Measurements from ENCODE around the gene DOK5.

The DOK5 gene

DNA sequence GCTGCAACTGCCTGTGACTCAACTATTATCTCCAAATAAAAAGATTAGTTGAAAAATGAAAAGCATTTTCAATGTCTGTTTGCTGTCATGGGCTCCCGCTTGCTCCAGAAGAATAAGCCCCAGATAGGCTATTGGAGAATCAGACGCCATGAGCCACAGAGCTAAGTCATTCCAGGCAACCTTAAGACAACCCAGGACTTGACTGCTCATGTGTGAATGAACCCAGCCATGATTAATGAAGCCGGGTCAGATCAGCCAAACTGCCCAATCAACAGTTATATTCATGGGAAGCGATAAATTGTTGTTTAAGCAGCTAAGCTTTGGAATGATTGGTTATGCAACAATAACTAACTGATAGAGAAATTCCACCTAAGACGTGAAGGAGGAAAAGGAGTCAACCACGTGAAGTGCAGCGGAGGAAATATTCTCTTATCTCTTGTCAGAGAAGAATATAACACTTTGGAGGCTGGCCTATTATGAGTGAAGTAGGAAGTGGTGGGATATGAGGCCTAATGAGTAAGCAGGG is 64.2 kb downstream of the DOK5 start:
- H3K9ac ChIP-seq: no peak overlapping the region
- H3K36me3 ChIP-seq: no peaks in the 10 kb centered on the region
- H3K4me2 ChIP-seq: no peak overlapping the region
- H3K27ac ChIP-seq: no peak overlapping the region
- H3K4me3 ChIP-seq: no peak overlapping the region
- H3K9me3 ChIP-seq (replicated peaks in 1 of 11): peaks cover 18 to 48% (median 37%) of the 10 kb centered on the region in 11 experiments
- peaks cover 7 to 23% (median 16%) of the 10 kb centered on the region in 10 experiments for H3K4me1 ChIP-seq
- H4K20me1 ChIP-seq: no peaks in the 10 kb centered on the region
- no peak for TF ChIP-seq Cebpa-rat (IDR thresholded peaks at IDR 0.05)
- no peaks in the 10 kb centered on the region for H3K27me3 ChIP-seq

DNA sequence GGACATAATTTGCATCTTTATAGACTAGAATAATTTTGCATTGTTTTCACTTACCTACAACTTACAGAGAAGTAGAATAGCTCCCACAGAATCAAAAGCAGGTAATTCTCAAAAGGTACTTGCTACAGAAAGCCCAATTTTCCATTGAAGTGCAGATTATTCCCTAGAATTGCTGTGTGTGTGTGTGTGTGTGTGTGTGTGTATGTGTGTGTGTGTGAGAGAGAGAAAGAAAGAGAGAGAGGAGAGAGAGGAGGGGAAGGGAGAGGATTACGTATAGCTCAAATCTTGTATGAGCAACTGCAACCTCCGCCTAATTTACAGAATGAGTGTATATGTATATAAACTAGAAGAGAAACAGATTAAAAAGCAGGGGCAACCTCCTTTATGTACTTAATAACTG is 68.0 kb downstream of the DOK5 start:
- H3K27me3 ChIP-seq: no peaks in the 10 kb centered on the region
- no peak overlapping the region for H3K4me3 ChIP-seq
- no peaks in the 10 kb centered on the region for H4K20me1 ChIP-seq
- H3K36me3 ChIP-seq: no peaks in the 10 kb centered on the region
- H3K9ac ChIP-seq: no peak overlapping the region
- no peaks in the 10 kb centered on the region for H3K4me1 ChIP-seq
- H3K4me2 ChIP-seq: no peak overlapping the region
- H3K9me3 ChIP-seq (replicated peaks in 1 of 11): peaks cover 15 to 39% (median 28%) of the 10 kb centered on the region in 11 experiments
- TF ChIP-seq Cebpa-rat (IDR thresholded peaks at IDR 0.05): no peak
- H3K27ac ChIP-seq: no peak overlapping the region

DNA sequence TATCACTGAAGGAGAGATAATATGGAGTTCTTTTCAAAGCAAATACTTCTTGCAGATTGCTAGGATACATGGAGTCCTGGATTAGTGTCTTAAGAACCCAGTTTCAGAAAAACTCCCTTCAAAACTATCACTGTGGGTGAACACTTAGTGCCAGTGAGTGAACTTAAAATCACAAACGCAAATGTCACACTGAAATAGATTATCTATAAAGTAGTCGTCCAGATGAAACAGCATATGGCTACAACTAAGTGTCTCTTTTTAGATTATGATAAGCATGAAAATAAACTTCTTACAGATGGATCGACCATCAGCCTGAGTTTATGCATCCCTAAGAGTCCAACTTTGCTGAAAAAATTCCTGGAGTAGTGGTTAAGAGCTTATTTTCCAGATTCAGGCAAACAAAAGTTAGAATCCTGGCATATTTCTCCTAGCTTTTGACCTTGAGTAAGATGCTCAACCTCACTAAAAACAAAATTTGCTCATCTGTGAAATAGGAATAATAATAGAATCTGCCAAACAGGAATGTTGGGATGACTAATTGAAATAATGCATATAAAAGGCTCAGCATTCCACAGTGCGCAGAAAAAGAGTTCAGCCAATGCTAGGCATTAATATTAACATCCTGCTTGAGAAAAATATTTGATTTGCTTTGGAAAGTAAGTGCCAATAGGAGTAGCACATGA is 70.4 kb downstream of the DOK5 start:
- Histone ChIP-seq H3K9me3 (replicated peaks in 1 of 11) (peaks cover 8 to 21% (median 13%) of the 10 kb centered on the region in 11 experiments; a peak in 19 of 22 replicates), H3K4me2 (no peak overlapping the region), H3K27ac (no peak overlapping the region), H3K27me3 (no peaks in the 10 kb centered on the region), H3K36me3 (no peaks in the 10 kb centered on the region), H3K4me1 (no peaks in the 10 kb centered on the region), H3K4me3 (no peak overlapping the region), H3K9ac (no peak overlapping the region), H4K20me1 (no peaks in the 10 kb centered on the region)
- TF ChIP-seq Cebpa-rat (IDR thresholded peaks at IDR 0.05): no peak

DNA sequence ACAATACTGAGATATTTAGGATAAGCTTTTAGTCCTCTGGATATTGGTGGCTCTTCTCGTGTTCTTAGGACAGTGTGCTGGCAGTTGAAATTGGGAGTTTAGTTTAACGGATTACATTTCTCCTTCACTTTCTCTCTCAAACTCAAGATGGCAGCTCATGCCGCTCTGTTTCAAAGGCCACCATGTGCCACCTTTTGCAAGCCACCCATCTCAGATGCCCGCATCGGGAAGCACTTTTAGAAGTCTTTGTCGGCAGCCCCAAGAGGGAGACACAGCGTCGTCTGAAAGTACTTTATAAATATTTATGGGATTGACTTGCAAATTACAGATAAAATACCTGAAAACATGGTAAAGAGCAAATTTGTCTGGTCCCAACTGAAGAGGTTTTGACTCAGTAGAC is 73.5 kb downstream of the DOK5 start:
- Histone ChIP-seq H3K27me3 (no peaks in the 10 kb centered on the region), H3K4me3 (no peak overlapping the region), H3K36me3 (no peaks in the 10 kb centered on the region), H3K4me2 (no peak overlapping the region), H3K27ac (no peak overlapping the region), H4K20me1 (no peaks in the 10 kb centered on the region), H3K4me1 (no peaks in the 10 kb centered on the region), H3K9me3 (replicated peaks in 1 of 11) (peaks cover 8 to 19% (median 13%) of the 10 kb centered on the region in 11 experiments; a peak in 19 of 22 replicates), H3K9ac (no peak overlapping the region)
- no peak for TF ChIP-seq Cebpa-rat (IDR thresholded peaks at IDR 0.05)

DNA sequence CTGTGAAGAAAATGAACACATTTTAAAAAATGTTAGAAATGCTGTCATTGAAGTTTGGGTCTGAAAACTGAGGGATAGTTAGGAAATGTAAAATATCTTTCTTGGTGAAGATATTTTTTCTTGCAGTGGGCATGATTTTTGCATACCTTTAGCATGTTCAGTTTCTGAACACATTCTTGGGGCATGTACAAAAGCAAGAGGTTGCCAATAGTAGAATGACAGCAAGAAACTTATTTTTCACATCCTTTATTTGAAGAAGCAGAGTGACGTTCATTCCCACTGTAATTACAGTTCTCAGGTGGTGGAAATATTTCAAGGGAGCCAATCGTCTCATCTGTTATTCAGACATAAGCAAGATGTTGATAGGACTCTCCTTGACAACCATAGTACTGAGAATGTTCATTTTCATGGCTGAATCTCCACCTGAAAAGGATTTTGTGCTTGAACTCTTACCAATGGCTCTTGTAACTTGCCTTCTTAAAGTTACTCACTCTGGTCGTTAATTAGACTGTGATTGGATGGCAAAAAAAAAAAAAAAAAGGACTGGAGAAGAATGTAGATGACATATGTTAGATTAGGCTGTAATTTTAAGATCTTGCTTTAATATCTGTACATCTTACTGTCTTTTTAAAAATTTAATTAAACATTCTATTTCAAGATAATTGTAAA is 74.4 kb downstream of the DOK5 start:
- H3K4me3 ChIP-seq: no peak overlapping the region

DNA sequence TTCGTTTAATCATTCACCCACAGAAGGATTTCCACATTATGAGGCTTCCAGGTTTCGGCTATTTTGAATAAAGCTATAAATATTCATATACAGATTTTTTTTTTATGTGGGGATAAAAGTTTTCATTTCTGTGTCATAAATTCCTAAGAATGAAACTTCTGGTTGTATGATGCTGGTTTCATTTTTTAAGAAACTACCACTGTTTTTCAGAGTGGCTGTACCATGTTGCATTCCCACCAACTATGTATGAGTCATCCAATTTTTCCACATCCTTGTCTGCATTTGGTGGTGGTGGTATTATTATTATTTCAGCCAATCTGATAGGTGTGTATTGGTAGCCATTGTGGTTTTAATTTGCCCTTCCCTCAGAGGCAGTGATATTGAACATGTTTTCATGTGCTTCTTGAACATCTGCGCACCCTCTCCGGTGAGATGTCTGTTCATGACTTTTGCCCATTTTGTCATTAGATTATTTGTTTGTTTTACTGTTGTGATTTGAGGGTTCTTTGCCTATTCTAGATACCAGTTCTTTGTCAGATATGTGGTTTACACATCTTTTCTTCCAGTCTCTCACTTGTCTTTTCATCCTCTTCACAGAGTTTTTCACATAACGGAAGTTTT is 75.5 kb downstream of the DOK5 start:
- no peak for TF ChIP-seq Cebpa-rat (IDR thresholded peaks at IDR 0.05)
- Histone ChIP-seq H3K9ac (no peak overlapping the region), H4K20me1 (no peaks in the 10 kb centered on the region), H3K36me3 (no peaks in the 10 kb centered on the region), H3K4me3 (no peak overlapping the region), H3K4me1 (no peaks in the 10 kb centered on the region), H3K27ac (no peak overlapping the region), H3K27me3 (no peaks in the 10 kb centered on the region), H3K9me3 (replicated peaks in 1 of 11) (no peaks in the 10 kb centered on the region), H3K4me2 (no peak overlapping the region)

More for the DNA sequence above, 74.4 kb downstream of the DOK5 start:
- no peaks in the 10 kb centered on the region for H3K36me3 ChIP-seq
- no peaks in the 10 kb centered on the region for H4K20me1 ChIP-seq
- H3K9ac ChIP-seq: no peak overlapping the region
- no peak overlapping the region for H3K4me2 ChIP-seq
- no peak for TF ChIP-seq Cebpa-rat (IDR thresholded peaks at IDR 0.05)
- peaks cover 1 to 9% (median 6%) of the 10 kb centered on the region in 11 experiments; a peak in 16 of 22 replicates for H3K9me3 ChIP-seq (replicated peaks in 1 of 11)
- no peak overlapping the region for H3K27ac ChIP-seq
- no peaks in the 10 kb centered on the region for H3K4me1 ChIP-seq
- H3K27me3 ChIP-seq: no peaks in the 10 kb centered on the region

DNA sequence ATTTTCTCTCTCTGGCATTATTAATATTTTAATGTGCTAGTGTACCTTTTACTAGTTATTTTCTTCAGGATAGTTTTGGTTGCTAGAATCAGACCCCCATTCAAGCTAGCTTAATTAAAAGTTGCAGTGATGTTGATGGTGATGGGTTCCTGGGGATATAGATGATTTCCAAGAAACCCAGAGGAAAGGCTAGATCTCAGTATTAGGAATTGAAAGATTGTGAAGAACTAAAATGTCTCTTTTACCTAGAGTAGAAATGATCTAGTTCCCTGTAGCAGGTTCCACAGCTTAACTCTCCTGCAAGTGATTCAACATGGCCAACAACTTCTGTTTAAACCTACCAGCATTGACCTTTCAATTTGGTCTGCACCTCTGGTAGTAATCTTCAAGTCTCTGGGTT is 78.6 kb downstream of the DOK5 start:
- Histone ChIP-seq H3K9me3 (replicated peaks in 1 of 11) (no peaks in the 10 kb centered on the region), H3K4me3 (no peak overlapping the region), H3K4me2 (no peak overlapping the region), H3K27me3 (no peaks in the 10 kb centered on the region), H3K4me1 (no peaks in the 10 kb centered on the region), H3K27ac (no peak overlapping the region), H4K20me1 (no peaks in the 10 kb centered on the region), H3K9ac (no peak overlapping the region), H3K36me3 (no peaks in the 10 kb centered on the region)
- TF ChIP-seq Cebpa-rat (IDR thresholded peaks at IDR 0.05): no peak

DNA sequence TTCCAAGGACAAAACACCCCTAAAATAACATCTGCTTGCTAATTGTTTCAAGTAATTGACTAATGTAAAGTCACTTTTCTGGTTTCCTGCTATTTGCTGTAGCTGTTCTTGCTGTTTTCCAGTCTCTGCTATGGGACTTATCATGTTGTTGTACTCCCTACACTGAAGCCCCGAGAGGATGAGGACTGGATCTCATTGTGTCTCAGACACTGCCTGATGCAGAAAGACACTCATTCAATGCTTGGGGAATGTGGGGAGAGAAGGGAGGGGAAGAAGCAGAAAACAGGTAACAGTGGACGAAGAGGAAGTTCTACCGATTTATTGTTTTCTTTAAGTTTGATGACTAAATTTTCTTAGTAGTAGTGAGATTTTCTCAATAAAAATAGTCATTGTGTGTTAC is 79.8 kb downstream of the DOK5 start:
- H3K36me3 ChIP-seq: no peaks in the 10 kb centered on the region
- no peaks in the 10 kb centered on the region for H3K4me1 ChIP-seq
- no peak overlapping the region for H3K9ac ChIP-seq
- no peak overlapping the region for H3K4me3 ChIP-seq
- H3K9me3 ChIP-seq (replicated peaks in 1 of 11): no peaks in the 10 kb centered on the region
- H4K20me1 ChIP-seq: no peaks in the 10 kb centered on the region
- H3K27ac ChIP-seq: no peak overlapping the region
- H3K27me3 ChIP-seq: no peaks in the 10 kb centered on the region
- H3K4me2 ChIP-seq: no peak overlapping the region
- no peak for TF ChIP-seq Cebpa-rat (IDR thresholded peaks at IDR 0.05)

DNA sequence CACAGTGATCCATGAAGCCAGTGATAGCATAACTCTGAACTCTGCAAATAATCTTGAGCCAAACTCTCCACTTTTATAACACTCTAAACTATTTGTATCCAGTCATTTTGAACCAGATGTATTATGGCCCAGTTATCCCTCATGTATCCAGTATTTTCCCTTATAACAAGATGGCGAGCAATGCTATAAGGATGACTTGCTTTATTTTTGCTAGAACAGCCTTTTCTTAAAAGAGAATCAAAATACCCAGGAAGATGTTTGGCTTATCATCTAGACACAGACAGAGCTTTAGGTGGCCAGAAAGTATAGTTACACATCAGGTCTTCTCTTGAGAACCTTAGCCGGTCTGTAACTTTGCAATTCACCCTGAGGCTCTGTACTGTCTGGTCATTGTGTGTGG is 81.0 kb downstream of the DOK5 start:
- no peaks in the 10 kb centered on the region for H3K9me3 ChIP-seq (replicated peaks in 1 of 11)
- no peak overlapping the region for H3K27ac ChIP-seq
- no peak overlapping the region for H3K4me3 ChIP-seq
- TF ChIP-seq Cebpa-rat (IDR thresholded peaks at IDR 0.05): no peak
- no peaks in the 10 kb centered on the region for H3K4me1 ChIP-seq
- no peaks in the 10 kb centered on the region for H3K36me3 ChIP-seq
- no peak overlapping the region for H3K9ac ChIP-seq
- H4K20me1 ChIP-seq: no peaks in the 10 kb centered on the region
- H3K4me2 ChIP-seq: no peak overlapping the region
- H3K27me3 ChIP-seq: no peaks in the 10 kb centered on the region

All from BLaER1 treated with 17β-estradiol and CSF1 and Interleukin-3, amounts not matched to agents 10 nM and 100 nM (cell line).